WTC11 (cell line): ENCODE measurements around the gene CHRNG.

Experiments used
- ETV6 ChIP-seq: sonication (generic); formaldehyde crosslinking; IDR thresholded peaks from 2 replicates; pipeline ENCODE4 v1.8.1; 2022; ENCODE audit warnings: mild to moderate bottlenecking, missing genetic modification reagents
- KAT7 ChIP-seq: sonication (generic); formaldehyde crosslinking; IDR thresholded peaks from 2 replicates; pipeline ENCODE4 v1.8.1; 2023; ENCODE audit warnings: missing genetic modification reagents, mild to moderate bottlenecking, borderline replicate concordance
- NR2C2 ChIP-seq: sonication (generic); formaldehyde crosslinking; IDR thresholded peaks from 2 replicates; pipeline ENCODE4 v1.8.0; 2022; ENCODE audit warnings: mild to moderate bottlenecking, missing genetic modification reagents
- NR3C1 ChIP-seq: sonication (generic); formaldehyde crosslinking; conservative IDR thresholded peaks from 2 replicates; pipeline ENCODE4 v1.8.1; 2023; ENCODE audit warnings: low read depth, mild to moderate bottlenecking, missing genetic modification reagents
- PRRX2 ChIP-seq: fragments of 250-450 bp; sonication (Bioruptor Pico); IDR thresholded peaks from 2 replicates; pipeline ENCODE4 v1.8.0; 2021; ENCODE audit warnings: mild to moderate bottlenecking
- TP53 ChIP-seq: sonication (generic); formaldehyde crosslinking; IDR thresholded peaks from 2 replicates; pipeline ENCODE4 v1.8.1; 2023; ENCODE audit warnings: mild to moderate bottlenecking, missing genetic modification reagents
- TF ChIP-seq, protein P1 (sequence below): fragments of 200-600 bp; IDR thresholded peaks from 2 replicates; pipeline ENCODE4 v1.8.0; 2022; ENCODE audit warnings: antibody characterized with exemption
- TF ChIP-seq, protein P2 (sequence below): fragments of 250-450 bp; sonication (Bioruptor Pico); IDR thresholded peaks from 2 replicates; pipeline ENCODE4 v1.8.0; 2021; ENCODE audit warnings: mild to moderate bottlenecking
- TF ChIP-seq, protein P3 (sequence below): sonication (generic); formaldehyde crosslinking; conservative IDR thresholded peaks from 2 replicates; pipeline ENCODE4 v1.8.1; 2022; ENCODE audit warnings: mild to moderate bottlenecking, missing genetic modification reagents

DNA sequence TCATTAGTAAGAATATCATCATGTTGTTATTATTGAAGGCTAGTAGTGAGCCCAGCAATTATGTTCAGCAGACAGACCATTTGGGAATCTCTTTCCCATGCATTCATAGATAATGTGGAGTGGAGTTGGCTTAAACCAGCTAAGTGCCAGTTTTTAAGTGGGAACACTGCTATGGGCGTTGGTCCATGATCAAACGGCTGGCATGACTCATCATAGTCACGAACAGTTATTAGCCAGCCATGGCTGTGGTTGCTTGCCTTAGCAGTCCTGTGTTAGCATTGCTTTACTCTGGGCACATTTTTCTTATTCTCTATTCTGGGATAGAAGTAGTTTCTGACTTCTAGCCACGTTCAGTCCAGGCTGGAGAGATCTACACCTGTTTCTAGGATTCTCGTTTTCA, 28.7 kb downstream of the CHRNG start:
- TF ChIP-seq, protein P1, sequence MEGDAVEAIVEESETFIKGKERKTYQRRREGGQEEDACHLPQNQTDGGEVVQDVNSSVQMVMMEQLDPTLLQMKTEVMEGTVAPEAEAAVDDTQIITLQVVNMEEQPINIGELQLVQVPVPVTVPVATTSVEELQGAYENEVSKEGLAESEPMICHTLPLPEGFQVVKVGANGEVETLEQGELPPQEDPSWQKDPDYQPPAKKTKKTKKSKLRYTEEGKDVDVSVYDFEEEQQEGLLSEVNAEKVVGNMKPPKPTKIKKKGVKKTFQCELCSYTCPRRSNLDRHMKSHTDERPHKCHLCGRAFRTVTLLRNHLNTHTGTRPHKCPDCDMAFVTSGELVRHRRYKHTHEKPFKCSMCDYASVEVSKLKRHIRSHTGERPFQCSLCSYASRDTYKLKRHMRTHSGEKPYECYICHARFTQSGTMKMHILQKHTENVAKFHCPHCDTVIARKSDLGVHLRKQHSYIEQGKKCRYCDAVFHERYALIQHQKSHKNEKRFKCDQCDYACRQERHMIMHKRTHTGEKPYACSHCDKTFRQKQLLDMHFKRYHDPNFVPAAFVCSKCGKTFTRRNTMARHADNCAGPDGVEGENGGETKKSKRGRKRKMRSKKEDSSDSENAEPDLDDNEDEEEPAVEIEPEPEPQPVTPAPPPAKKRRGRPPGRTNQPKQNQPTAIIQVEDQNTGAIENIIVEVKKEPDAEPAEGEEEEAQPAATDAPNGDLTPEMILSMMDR = no peak
- no peak for TF ChIP-seq NR3C1
- no peak for TF ChIP-seq KAT7 (CRISPR knock-in tag)
- no peak for TF ChIP-seq PRRX2 (CRISPR knock-in tag)
- TF ChIP-seq, protein P2, sequence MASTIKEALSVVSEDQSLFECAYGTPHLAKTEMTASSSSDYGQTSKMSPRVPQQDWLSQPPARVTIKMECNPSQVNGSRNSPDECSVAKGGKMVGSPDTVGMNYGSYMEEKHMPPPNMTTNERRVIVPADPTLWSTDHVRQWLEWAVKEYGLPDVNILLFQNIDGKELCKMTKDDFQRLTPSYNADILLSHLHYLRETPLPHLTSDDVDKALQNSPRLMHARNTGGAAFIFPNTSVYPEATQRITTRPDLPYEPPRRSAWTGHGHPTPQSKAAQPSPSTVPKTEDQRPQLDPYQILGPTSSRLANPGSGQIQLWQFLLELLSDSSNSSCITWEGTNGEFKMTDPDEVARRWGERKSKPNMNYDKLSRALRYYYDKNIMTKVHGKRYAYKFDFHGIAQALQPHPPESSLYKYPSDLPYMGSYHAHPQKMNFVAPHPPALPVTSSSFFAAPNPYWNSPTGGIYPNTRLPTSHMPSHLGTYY (CRISPR knock-in tag) = no peak
- TF ChIP-seq NR2C2 (CRISPR knock-in tag) = no peak
- TF ChIP-seq, protein P3, sequence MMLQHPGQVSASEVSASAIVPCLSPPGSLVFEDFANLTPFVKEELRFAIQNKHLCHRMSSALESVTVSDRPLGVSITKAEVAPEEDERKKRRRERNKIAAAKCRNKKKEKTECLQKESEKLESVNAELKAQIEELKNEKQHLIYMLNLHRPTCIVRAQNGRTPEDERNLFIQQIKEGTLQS (CRISPR knock-in tag) = no peak
- no peak for TF ChIP-seq TP53 (CRISPR knock-in tag)
- no peak for TF ChIP-seq ETV6 (CRISPR knock-in tag)
